ENCODE results near the gene PTPRG. TPM values are rescaled to one million over a fixed set of nuclear protein-coding genes. Genes with fewer than 3 reads are reported as not detected.

The PTPRG gene
- total and polyA plus RNA-seq, 8 donors, result 50.9 to 88.4 (median 54.4) TPM

DNA sequence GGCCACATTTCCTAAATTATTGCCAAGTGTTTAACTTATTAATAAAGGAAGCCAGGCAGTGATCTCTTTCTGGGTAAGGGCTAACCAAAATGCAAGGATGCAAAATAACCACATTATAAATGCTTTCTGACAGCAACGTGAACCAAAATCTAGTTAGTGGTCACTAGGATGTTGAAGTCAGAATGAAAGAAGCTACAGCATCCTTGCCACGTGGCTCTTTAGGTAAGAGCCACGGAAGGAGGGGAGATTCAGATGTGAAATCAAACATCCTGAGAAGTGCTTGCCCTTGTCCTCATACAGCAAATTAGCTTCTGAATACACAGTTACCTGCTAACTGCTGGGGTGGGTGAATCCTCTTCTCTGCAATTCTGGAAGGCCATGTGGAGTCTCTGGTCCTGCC is 565.7 kb downstream of the PTPRG start:
- TF ChIP-seq, protein P1, sequence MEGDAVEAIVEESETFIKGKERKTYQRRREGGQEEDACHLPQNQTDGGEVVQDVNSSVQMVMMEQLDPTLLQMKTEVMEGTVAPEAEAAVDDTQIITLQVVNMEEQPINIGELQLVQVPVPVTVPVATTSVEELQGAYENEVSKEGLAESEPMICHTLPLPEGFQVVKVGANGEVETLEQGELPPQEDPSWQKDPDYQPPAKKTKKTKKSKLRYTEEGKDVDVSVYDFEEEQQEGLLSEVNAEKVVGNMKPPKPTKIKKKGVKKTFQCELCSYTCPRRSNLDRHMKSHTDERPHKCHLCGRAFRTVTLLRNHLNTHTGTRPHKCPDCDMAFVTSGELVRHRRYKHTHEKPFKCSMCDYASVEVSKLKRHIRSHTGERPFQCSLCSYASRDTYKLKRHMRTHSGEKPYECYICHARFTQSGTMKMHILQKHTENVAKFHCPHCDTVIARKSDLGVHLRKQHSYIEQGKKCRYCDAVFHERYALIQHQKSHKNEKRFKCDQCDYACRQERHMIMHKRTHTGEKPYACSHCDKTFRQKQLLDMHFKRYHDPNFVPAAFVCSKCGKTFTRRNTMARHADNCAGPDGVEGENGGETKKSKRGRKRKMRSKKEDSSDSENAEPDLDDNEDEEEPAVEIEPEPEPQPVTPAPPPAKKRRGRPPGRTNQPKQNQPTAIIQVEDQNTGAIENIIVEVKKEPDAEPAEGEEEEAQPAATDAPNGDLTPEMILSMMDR (IDR thresholded peaks at IDR 0.05), result no peak
- intact Hi-C loops (cut with DNase I), result no loop called here
- no peaks in the 10 kb centered on the region for H3K4me1 ChIP-seq
- no peaks in the 10 kb centered on the region for H3K27me3 ChIP-seq
- ATAC-seq, result no peak
- no peak for DNase-seq
- no peak overlapping the region for H3K27ac ChIP-seq
- no peak overlapping the region for H3K4me3 ChIP-seq
- H3K36me3 ChIP-seq, result no peaks in the 10 kb centered on the region
- H3K9me3 ChIP-seq, result peaks cover 0 to 6% of the 10 kb centered on the region in 2 donors

DNA sequence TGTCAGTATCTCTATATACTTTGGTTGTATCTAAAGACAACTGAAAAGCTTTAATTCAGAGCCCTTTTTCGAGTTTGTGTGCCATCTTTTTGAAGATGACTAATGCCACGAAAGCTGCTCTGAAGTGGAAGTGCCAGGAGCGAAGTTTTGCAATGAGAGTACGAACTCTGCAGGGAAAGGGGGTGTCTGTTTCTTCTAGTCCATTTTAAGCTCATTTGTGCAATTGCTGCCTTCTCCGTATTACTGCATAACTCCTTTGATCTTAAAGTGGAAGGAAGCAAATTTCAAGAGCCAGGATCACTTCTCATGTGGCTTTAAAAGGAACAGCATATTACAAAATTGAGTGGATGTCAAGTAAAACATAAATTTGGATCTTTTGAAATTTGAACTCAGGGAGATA is 566.7 kb downstream of the PTPRG start:
- DNase-seq (no peak), ATAC-seq (peak; percentile 64)
- Histone ChIP-seq H3K4me1 (no peaks in the 10 kb centered on the region), H3K36me3 (no peaks in the 10 kb centered on the region), H3K27ac (no peak overlapping the region), H3K27me3 (no peaks in the 10 kb centered on the region), H3K4me3 (no peak overlapping the region), H3K9me3 (no peaks in the 10 kb centered on the region)
- intact Hi-C loops (cut with DNase I), result no loop called here
- TF ChIP-seq, protein P1 (IDR thresholded peaks at IDR 0.05), result no peak

DNA sequence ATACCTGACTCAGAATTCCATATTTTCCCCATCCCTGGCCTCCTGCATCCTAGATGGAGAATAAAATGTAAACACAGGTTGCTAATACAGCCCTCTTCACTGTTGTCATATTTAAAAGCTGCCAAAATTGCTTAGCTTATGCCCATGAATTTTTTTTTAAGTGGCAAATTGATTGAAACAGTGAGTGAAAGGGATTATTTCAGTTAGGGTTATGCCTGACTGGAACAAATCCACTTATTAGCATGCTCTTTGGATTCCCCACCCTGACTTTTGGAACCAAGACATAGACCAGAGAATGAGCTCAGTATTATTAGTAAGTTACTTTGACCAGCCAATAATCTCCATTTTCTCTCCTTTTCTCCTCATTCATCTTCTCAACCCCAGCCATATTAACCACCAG is 567.3 kb downstream of the PTPRG start:
- TF ChIP-seq, protein P1 (IDR thresholded peaks at IDR 0.05), result no peak
- Histone ChIP-seq H3K27me3 (no peaks in the 10 kb centered on the region), H3K4me1 (peaks cover 0 to 2% of the 10 kb centered on the region in 2 donors), H3K27ac (no peak overlapping the region), H3K4me3 (no peak overlapping the region), H3K9me3 (no peaks in the 10 kb centered on the region), H3K36me3 (no peaks in the 10 kb centered on the region)
- ATAC-seq (no peak), DNase-seq (no peak)
- intact Hi-C loops (cut with DNase I), result no loop called here

DNA sequence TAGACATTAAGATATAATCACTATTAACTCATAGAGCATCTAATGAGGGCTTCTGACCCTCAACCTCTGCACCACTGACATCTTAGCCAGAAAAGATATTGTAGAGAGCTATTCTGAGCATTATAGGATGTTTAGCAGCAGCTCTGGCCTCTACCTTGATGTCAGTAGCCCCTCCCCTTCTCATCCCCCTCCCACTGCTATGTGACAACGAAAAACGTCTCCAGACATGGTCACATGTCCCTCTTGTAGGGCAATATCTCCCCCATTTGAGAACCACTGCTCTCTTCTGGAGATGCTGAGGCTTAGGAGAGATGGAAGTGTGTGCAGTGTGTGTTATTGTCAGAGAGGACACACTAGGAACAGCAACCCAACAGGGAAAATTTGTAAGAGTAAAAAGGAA is 569.7 kb downstream of the PTPRG start:
- Histone ChIP-seq H3K36me3 (no peaks in the 10 kb centered on the region), H3K9me3 (no peaks in the 10 kb centered on the region), H3K4me1 (peaks cover 0 to 9% of the 10 kb centered on the region in 2 donors), H3K27me3 (no peaks in the 10 kb centered on the region), H3K4me3 (no peak overlapping the region), H3K27ac (no peak overlapping the region)
- TF ChIP-seq, protein P1 (IDR thresholded peaks at IDR 0.05), result no peak
- intact Hi-C loops (cut with DNase I), result no loop called here
- no peak for DNase-seq
- no peak for ATAC-seq

DNA sequence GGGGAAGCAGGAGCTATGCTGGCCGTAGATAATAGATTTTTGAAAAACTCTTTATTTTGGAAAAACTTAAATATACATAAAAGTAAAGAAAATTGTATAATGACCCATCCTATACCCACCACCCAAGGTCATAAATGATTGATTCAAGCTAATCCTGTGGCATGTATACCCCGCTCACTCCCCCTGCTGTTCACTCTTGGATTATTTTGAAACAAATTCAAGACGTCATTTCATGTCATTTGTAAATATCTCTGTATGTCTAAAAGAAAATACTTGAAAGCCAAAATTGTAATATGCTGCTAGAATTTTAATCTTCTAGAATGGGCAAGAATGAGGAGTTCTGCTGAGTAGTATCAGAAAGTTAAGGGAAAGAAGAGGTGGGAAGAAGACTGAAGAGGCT is 570.2 kb downstream of the PTPRG start:
- ATAC-seq (no peak), DNase-seq (no peak)
- no peak overlapping the region for H3K4me3 ChIP-seq
- no peaks in the 10 kb centered on the region for H3K27me3 ChIP-seq
- H3K4me1 ChIP-seq, result peaks cover 0 to 9% of the 10 kb centered on the region in 2 donors
- intact Hi-C loops (cut with DNase I), result no loop called here
- TF ChIP-seq, protein P1 (IDR thresholded peaks at IDR 0.05), result no peak
- H3K27ac ChIP-seq, result no peak overlapping the region
- no peaks in the 10 kb centered on the region for H3K36me3 ChIP-seq
- no peaks in the 10 kb centered on the region for H3K9me3 ChIP-seq

Data from left lung (tissue), 10 donors.